Measurements from ENCODE around the gene MYH9.
"Not testable (repeated sequence)": the region's sequence is repeated elsewhere in the genome, so short reads cannot be mapped to it uniquely, and the experiment has no call there.

MYH9 gene

DNA sequence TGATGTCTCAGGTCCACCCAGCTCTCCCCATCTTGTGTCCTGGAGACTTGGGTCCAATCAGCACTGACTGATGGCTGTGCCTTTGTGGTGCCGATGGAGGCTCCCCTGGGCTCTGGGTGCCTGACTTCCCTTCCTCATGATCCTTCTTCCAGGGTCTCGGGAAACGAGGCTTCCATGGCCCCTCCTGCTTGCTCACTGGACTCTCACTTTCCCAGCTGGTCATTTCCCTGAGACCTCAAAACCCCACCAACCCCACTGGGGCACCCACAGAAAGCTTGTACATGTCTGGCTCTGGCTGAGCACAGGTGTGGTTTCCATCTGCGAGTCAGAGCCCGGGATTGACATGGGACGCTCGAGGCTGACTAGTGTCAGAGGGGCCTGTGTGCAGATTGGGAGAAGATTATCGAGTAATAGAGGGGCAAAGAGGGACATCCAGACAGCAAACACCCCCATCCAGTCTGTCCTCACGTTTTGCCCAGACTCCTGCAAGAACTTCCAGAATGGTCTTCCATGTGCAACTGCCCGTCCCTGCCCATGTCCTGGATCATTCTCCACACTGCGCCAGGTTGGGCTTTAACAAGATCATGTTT lies 119.8 kb downstream of the MYH9 start:
- Histone ChIP-seq H4K20me1 (ENCODE audit: insufficient read depth, low read length) (no peaks in the 10 kb centered on the region), H3K9me2 (replicated peaks; ENCODE audit: insufficient read depth, low read length) (no peaks in the 10 kb centered on the region), H3F3A (ENCODE audit: insufficient read depth, low read length) (no peaks in the 10 kb centered on the region), H3K9ac (ENCODE audit: low read length) (no peak overlapping the region), H3K4me2 (ENCODE audit: low read depth, low read length) (no peak overlapping the region), H3K79me2 (ENCODE audit: low read length) (no peaks in the 10 kb centered on the region), H3K4me3 (ENCODE audit: low read length) (no peak overlapping the region), H3K9me3 (replicated peaks; ENCODE audit: insufficient read depth, low read length) (no peaks in the 10 kb centered on the region), H3K36me3 (replicated peaks; ENCODE audit: insufficient read depth, low read length) (no peaks in the 10 kb centered on the region), H2AFZ (ENCODE audit: low read length) (no peak overlapping the region), H3K27ac (ENCODE audit: low read length) (no peak overlapping the region), H3K27me3 (replicated peaks; ENCODE audit: insufficient read depth, low read length) (no peaks in the 10 kb centered on the region), H3K4me1 (ENCODE audit: low read length) (no peaks in the 10 kb centered on the region)
- TF ChIP-seq EZH2phosphoT487 (IDR thresholded peaks at IDR 0.05; ENCODE audit: low read length) (no peak), EZH2 (optimal IDR thresholded peaks at IDR 0.05; ENCODE audit: low read depth, low read length) (no peak)
- TF ChIP-seq, protein P1, sequence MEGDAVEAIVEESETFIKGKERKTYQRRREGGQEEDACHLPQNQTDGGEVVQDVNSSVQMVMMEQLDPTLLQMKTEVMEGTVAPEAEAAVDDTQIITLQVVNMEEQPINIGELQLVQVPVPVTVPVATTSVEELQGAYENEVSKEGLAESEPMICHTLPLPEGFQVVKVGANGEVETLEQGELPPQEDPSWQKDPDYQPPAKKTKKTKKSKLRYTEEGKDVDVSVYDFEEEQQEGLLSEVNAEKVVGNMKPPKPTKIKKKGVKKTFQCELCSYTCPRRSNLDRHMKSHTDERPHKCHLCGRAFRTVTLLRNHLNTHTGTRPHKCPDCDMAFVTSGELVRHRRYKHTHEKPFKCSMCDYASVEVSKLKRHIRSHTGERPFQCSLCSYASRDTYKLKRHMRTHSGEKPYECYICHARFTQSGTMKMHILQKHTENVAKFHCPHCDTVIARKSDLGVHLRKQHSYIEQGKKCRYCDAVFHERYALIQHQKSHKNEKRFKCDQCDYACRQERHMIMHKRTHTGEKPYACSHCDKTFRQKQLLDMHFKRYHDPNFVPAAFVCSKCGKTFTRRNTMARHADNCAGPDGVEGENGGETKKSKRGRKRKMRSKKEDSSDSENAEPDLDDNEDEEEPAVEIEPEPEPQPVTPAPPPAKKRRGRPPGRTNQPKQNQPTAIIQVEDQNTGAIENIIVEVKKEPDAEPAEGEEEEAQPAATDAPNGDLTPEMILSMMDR (IDR thresholded peaks at IDR 0.05; ENCODE audit: low read length) = no peak
- DNase-seq = no peak

- no peak overlapping the region for H2AFZ ChIP-seq (ENCODE audit: low read length)
- H4K20me1 ChIP-seq (ENCODE audit: insufficient read depth, low read length) = no peaks in the 10 kb centered on the region
- H3K36me3 ChIP-seq (replicated peaks; ENCODE audit: insufficient read depth, low read length) = no peaks in the 10 kb centered on the region
- H3K9me2 ChIP-seq (replicated peaks; ENCODE audit: insufficient read depth, low read length) = no peaks in the 10 kb centered on the region
- no peaks in the 10 kb centered on the region for H3K27me3 ChIP-seq (replicated peaks; ENCODE audit: insufficient read depth, low read length)
- H3K4me3 ChIP-seq (ENCODE audit: low read length) = no peak overlapping the region
- H3K27ac ChIP-seq (ENCODE audit: low read length) = no peak overlapping the region
- H3K9me3 ChIP-seq (replicated peaks; ENCODE audit: insufficient read depth, low read length) = no peaks in the 10 kb centered on the region
- TF ChIP-seq, protein P1 (IDR thresholded peaks at IDR 0.05; ENCODE audit: low read length) = no peak
- TF ChIP-seq EZH2phosphoT487 (IDR thresholded peaks at IDR 0.05; ENCODE audit: low read length) (no peak), EZH2 (optimal IDR thresholded peaks at IDR 0.05; ENCODE audit: low read depth, low read length) (no peak)
- H3K4me2 ChIP-seq (ENCODE audit: low read depth, low read length) = no peak overlapping the region
- H3F3A ChIP-seq (ENCODE audit: insufficient read depth, low read length) = no peaks in the 10 kb centered on the region
- H3K4me1 ChIP-seq (ENCODE audit: low read length) = no peaks in the 10 kb centered on the region
- H3K9ac ChIP-seq (ENCODE audit: low read length) = no peak overlapping the region
- DNase-seq = no peak
- H3K79me2 ChIP-seq (ENCODE audit: low read length) = no peaks in the 10 kb centered on the region
Observed at GRCh38 chr22:36267058-36267457, 120.7 kb downstream of the MYH9 start.

GRCh38 chr22:36263886-36264664 lies 123.7 kb downstream of the MYH9 start:
- H4K20me1 ChIP-seq (ENCODE audit: insufficient read depth, low read length); H3K27me3 ChIP-seq (replicated peaks; ENCODE audit: insufficient read depth, low read length); H3K9ac ChIP-seq (ENCODE audit: low read length); H3K36me3 ChIP-seq (replicated peaks; ENCODE audit: insufficient read depth, low read length); H3K4me2 ChIP-seq (ENCODE audit: low read depth, low read length); H3K9me2 ChIP-seq (replicated peaks; ENCODE audit: insufficient read depth, low read length); H3F3A ChIP-seq (ENCODE audit: insufficient read depth, low read length); H2AFZ ChIP-seq (ENCODE audit: low read length); H3K27ac ChIP-seq (ENCODE audit: low read length); H3K4me3 ChIP-seq (ENCODE audit: low read length); H3K9me3 ChIP-seq (replicated peaks; ENCODE audit: insufficient read depth, low read length); DNase-seq: not testable (repeated sequence)
- Histone ChIP-seq H3K79me2 (ENCODE audit: low read length) (peaks cover 13% of the 10 kb centered on the region), H3K4me1 (ENCODE audit: low read length) (peaks cover 11% of the 10 kb centered on the region)

- H3K36me3 ChIP-seq (replicated peaks; ENCODE audit: insufficient read depth, low read length); DNase-seq; H3K4me2 ChIP-seq (ENCODE audit: low read depth, low read length); H2AFZ ChIP-seq (ENCODE audit: low read length); H3K4me3 ChIP-seq (ENCODE audit: low read length); H3K27ac ChIP-seq (ENCODE audit: low read length); H3K9me3 ChIP-seq (replicated peaks; ENCODE audit: insufficient read depth, low read length); H4K20me1 ChIP-seq (ENCODE audit: insufficient read depth, low read length); H3K27me3 ChIP-seq (replicated peaks; ENCODE audit: insufficient read depth, low read length); H3K9ac ChIP-seq (ENCODE audit: low read length); H3K9me2 ChIP-seq (replicated peaks; ENCODE audit: insufficient read depth, low read length): not testable (repeated sequence)
- H3K4me1 ChIP-seq (ENCODE audit: low read length) = peaks cover 15% of the 10 kb centered on the region
- H3F3A ChIP-seq (ENCODE audit: insufficient read depth, low read length) = peaks cover 18% of the 10 kb centered on the region
- peaks cover 13% of the 10 kb centered on the region for H3K79me2 ChIP-seq (ENCODE audit: low read length)
Observed at GRCh38 chr22:36263216-36263673, 124.5 kb downstream of the MYH9 start.

- H3K9me3 ChIP-seq (replicated peaks; ENCODE audit: insufficient read depth, low read length); H3K4me2 ChIP-seq (ENCODE audit: low read depth, low read length); H3K9me2 ChIP-seq (replicated peaks; ENCODE audit: insufficient read depth, low read length); H3K36me3 ChIP-seq (replicated peaks; ENCODE audit: insufficient read depth, low read length); H3K27ac ChIP-seq (ENCODE audit: low read length); H3K9ac ChIP-seq (ENCODE audit: low read length); H3K4me3 ChIP-seq (ENCODE audit: low read length); DNase-seq; H4K20me1 ChIP-seq (ENCODE audit: insufficient read depth, low read length); H3K27me3 ChIP-seq (replicated peaks; ENCODE audit: insufficient read depth, low read length); H2AFZ ChIP-seq (ENCODE audit: low read length): not testable (repeated sequence)
- Histone ChIP-seq H3F3A (ENCODE audit: insufficient read depth, low read length) (peaks cover 27% of the 10 kb centered on the region), H3K79me2 (ENCODE audit: low read length) (peaks cover 13% of the 10 kb centered on the region), H3K4me1 (ENCODE audit: low read length) (peaks cover 24% of the 10 kb centered on the region)
Observed at GRCh38 chr22:36262307-36262706, 125.5 kb downstream of the MYH9 start.
